Adrenal gland (tissue), 12 donors: ENCODE results near the gene HOTAIR. TPM values are rescaled to one million over a fixed set of nuclear protein-coding genes. Genes with fewer than 3 reads are reported as not detected.

Experiments used
- DNase-seq, 7 donors: peaks; one replicate each; pipeline ENCODE4 v3.0.0-alpha.2; 2019 to 2020
- H3K27ac ChIP-seq, 5 donors: fragments of 200-600 bp; sonication (generic) in 4 of 5; 1 replicate in 3 of 5; 2 replicates in 2 of 5; pipeline versions ENCODE4 v1.5.1 to v1.8.0; 2016 to 2020; ENCODE audit warnings: mild to moderate bottlenecking in 1 of 5
- H3K27me3 ChIP-seq: fragments of 200-600 bp; 2 replicates; pipeline ENCODE4 v1.8.0; 2021
- H3K36me3 ChIP-seq, 2 donors: fragments of 200-600 bp; replicated peaks in 1 of 2; 1 replicate in 1 of 2; 2 replicates in 1 of 2; pipeline versions ENCODE4 v1.5.1 to v1.8.0; 2018 to 2022
- H3K4me1 ChIP-seq, 2 donors: fragments of 200-600 bp; replicated peaks in 1 of 2; 1 replicate in 1 of 2; 2 replicates in 1 of 2; pipeline versions ENCODE4 v1.5.1 to v1.8.0; 2018 to 2021
- H3K4me3 ChIP-seq, 4 donors: fragments of 200-600 bp; sonication (generic) in 3 of 4; one replicate each; pipeline ENCODE4 v1.5.1; 2016 to 2018
- H3K9me3 ChIP-seq, 3 donors: fragments of 200-600 bp; sonication (generic) in 1 of 3; replicated peaks in 1 of 3; 1 replicate in 2 of 3; 2 replicates in 1 of 3; pipeline versions ENCODE4 v1.5.1 to v1.8.0; 2016 to 2021
- CTCF ChIP-seq, 6 experiments: fragments of 450-650 bp in 4 of 6; fragments of 200-600 bp in 2 of 6; sonication (generic) in 1 of 6; IDR thresholded peaks; 1 replicate in 5 of 6; 2 replicates in 1 of 6; pipeline versions ENCODE4 v1.5.1 to v1.8.0; 2016 to 2021; ENCODE audit warnings: antibody characterized with exemption in 6 of 6, mild to moderate bottlenecking in 2 of 6, moderate library complexity in 1 of 6
- POLR2A ChIP-seq, 2 donors: fragments of 450-650 bp; IDR thresholded peaks; one replicate each; pipeline ENCODE4 v1.6.1; 2017; ENCODE audit warnings: antibody characterized with exemption in 2 of 2, mild to moderate bottlenecking in 2 of 2, moderate library complexity in 1 of 2
- WGBS, 4 donors: extraction: QIAGEN DNeasy Blood & Tissue Kit in 2 of 4; methylation state at CpG; one replicate each; pipeline versions ENCODE4 v1.1.5 to v1.1.7; 2013 to 2017; 5-methylcytosine and 5-hydroxymethylcytosine counted together
- intact Hi-C, 2 donors: fragments of 100-400 bp; cut with DNase I; formaldehyde crosslinking; loops; one replicate each; pipeline versions ENCODE4 v1.14.1 to v1.15.0; 2022 to 2023
- polyA plus RNA-seq, 3 donors: library from polyadenylated mRNA; stranded (reverse); fragments of 200-250 nt in 2 of 3; fragments of 350-450 nt in 1 of 3; fragmentation: Illumina TruSeq in 1 of 3; extraction: RNeasy Lipid Tissue Mini Kit (QIAGEN cat#74804) in 1 of 3; gene quantifications; one replicate each; pipeline ENCODE4 v1.2.3, GENCODE V29; 2013 to 2014
- total RNA-seq, 9 donors: library from RNA; depleted of rRNA in 4 of 9; stranded (reverse); fragments of >200 nt in 4 of 9; fragments of 120-200 nt in 1 of 9; fragmentation: NEBNext Ultra II Directional in 1 of 9; extraction: Animal tissue kit (Norgen Biotek cat#: 25700) in 1 of 9; gene quantifications; one replicate each; pipeline versions ENCODE4 v1.1.0 to v1.2.4, GENCODE V29; 2013 to 2023
- donor health status: healthy with polysubstance abuse.
- donor health status: Bipolar disorder and iron deficiency.
- donor health status: DM: yes; HTN: yes; CAD: no.
- donor health status: DM: no; HTN: no; CAD: no.
- donor health status: DM: no; HTN: no; CAD: no.
- donor health status: DM: yes; HTN: yes; CAD: no.

The HOTAIR gene
- total and polyA plus RNA-seq, 12 donors: not detected

- peak overlapping the region in 1 of 4 donors; percentile 14 for H3K4me3 ChIP-seq
- peak overlapping the region in 1 of 5 donors; percentile 56 for H3K27ac ChIP-seq
- 8 to 13% (median 11%) methylated on average over 27 to 60 of the region's 60 CpGs for WGBS, 4 donors
- intact Hi-C loops: no loop called here
- peaks cover under 1 to 12% of the 10 kb centered on the region in 2 donors for H3K4me1 ChIP-seq
- H3K27me3 ChIP-seq: peaks cover 69% of the 10 kb centered on the region
- no peaks in the 10 kb centered on the region for H3K9me3 ChIP-seq
- H3K36me3 ChIP-seq: no peaks in the 10 kb centered on the region
- TF ChIP-seq CTCF (IDR thresholded peaks at IDR 0.05): no peak
- DNase-seq: no peak
Observed at GRCh38 chr12:53994264-53995001, 19.7 kb upstream of the HOTAIR start.

- intact Hi-C loops: no loop called here
- H3K9me3 ChIP-seq: no peaks in the 10 kb centered on the region
- no peak overlapping the region for H3K27ac ChIP-seq
- TF ChIP-seq CTCF (IDR thresholded peaks at IDR 0.05) (no peak), POLR2A (IDR thresholded peaks at IDR 0.05) (no peak)
- no peak for DNase-seq
- H3K27me3 ChIP-seq: peaks cover 69% of the 10 kb centered on the region
- no peak overlapping the region for H3K4me3 ChIP-seq
- no peaks in the 10 kb centered on the region for H3K36me3 ChIP-seq
- peaks cover 0 to 7% of the 10 kb centered on the region in 2 donors for H3K4me1 ChIP-seq
- 20 to 35% (median 26%) methylated on average over 14 to 19 of the region's 19 CpGs for WGBS, 4 donors
Observed at GRCh38 chr12:53994009-53994263, 19.2 kb upstream of the HOTAIR start.

GRCh38 chr12:53993162-53994008, 18.6 kb upstream of the HOTAIR start:
- peaks cover 0 to 6% of the 10 kb centered on the region in 2 donors for H3K4me1 ChIP-seq
- no peak overlapping the region for H3K27ac ChIP-seq
- H3K36me3 ChIP-seq: no peaks in the 10 kb centered on the region
- TF ChIP-seq POLR2A (IDR thresholded peaks at IDR 0.05) (no peak), CTCF (IDR thresholded peaks at IDR 0.05) (no peak)
- no peak overlapping the region for H3K4me3 ChIP-seq
- H3K27me3 ChIP-seq: peaks cover 75% of the 10 kb centered on the region
- no peaks in the 10 kb centered on the region for H3K9me3 ChIP-seq
- DNase-seq: no peak
- intact Hi-C loops: no loop called here
- 50 to 74% (median 57%) methylated on average over 18 of the region's 18 CpGs for WGBS, 4 donors

GRCh38 chr12:53992377-53992889, 17.7 kb upstream of the HOTAIR start:
- no peaks in the 10 kb centered on the region for H3K9me3 ChIP-seq
- no peak for DNase-seq
- WGBS, 4 donors: 56 to 70% (median 66%) methylated on average over 5 to 7 of the region's 7 CpGs
- no peak overlapping the region for H3K4me3 ChIP-seq
- peaks cover 84% of the 10 kb centered on the region for H3K27me3 ChIP-seq
- TF ChIP-seq POLR2A (IDR thresholded peaks at IDR 0.05) (no peak), CTCF (IDR thresholded peaks at IDR 0.05) (no peak)
- H3K4me1 ChIP-seq: peaks cover 0 to 6% of the 10 kb centered on the region in 2 donors
- H3K27ac ChIP-seq: no peak overlapping the region
- no peaks in the 10 kb centered on the region for H3K36me3 ChIP-seq
- intact Hi-C loops: no loop called here
